NCI-H146 treated with DMSO at 0.1 percent for 48 hours (cell line): ENCODE measurements around the gene CRYBA4.
"Not testable (repeated sequence)": the region's sequence is repeated elsewhere in the genome, so short reads cannot be mapped to it uniquely, and the experiment has no call there.

Experiments used
- DNase-seq: peaks from one replicate; lab custom pipeline; 2025; ENCODE audit not compliant: unreplicated experiment; lab: John Stamatoyannopoulos, UW

The CRYBA4 gene

DNA sequence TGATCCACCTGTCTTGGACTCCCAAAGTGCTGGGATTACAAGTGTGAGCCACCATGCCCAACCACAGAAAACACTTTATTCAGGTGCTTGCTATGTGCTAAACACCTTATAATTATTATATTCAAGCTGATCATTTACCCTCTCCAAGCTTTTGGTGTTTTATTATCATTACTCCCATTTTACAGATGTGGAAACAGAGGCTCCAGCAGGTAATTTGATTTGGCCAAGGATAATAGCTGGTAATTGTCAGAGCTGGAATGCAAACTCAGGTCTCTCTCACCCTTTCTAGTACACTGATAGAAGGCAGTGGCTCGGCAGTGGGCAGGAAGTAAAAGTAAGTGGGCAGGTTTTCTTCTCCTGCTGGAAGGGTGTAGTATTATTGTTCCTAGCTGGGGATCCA, 28.0 kb upstream of the CRYBA4 start:
- DNase-seq: no peak

DNA sequence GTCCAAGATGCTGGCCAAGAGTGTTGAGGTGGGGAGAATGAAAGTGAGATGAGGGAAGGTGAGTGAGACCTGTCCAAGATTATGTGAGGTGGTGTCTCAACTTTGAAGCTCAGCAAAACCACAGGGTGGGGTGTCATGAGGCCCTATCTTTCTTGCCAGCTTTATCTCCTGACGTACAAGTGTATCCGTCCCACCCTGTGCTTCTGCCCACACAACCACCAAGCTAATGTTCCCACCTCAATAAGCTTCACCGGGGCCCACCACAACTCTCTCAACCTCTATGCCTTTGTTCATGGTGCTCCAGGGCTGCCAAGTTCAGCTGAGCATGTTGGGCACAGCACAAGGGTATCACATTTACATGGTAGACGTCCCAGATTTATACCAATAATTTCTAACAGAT, 24.7 kb upstream of the CRYBA4 start:
- no peak for DNase-seq

DNA sequence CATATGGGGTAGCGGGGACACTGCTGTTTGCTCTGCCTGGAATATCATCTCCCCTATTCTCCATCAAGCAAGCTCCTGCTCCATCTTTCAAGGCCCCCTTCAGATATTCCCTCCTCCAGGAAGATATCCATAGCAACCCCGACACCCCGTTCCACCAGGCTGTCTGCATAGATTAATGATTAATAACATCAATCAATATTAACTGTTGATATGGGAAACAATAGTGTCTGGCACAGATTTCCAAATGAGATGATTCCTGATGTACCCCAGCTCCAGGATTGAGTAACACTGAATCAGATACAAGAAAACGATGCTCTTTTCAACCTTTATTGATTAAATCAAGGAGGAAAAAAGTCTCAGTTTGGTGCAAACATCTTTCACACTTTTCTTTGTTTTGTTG, 24.3 kb upstream of the CRYBA4 start:
- DNase-seq: no peak

DNA sequence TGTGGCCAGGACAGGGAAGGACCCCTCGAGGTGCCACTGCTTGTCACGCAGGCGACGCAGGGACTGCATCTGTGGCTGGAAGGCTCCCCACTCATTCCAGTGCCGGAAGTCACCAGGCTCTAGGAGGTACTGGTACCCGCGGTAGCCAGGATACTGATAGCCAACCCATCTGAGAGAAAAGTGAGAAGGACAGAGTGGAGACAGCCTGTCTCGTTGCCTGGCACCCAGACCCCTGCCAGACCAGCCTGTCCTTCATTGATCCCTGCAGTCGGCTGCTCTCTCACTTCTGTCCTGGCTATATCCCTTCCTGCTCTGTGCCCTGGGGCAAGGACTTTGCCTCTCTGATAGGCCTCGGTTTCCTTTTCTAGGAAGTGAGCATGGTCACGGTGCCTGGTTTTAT, 22.3 kb upstream of the CRYBA4 start:
- no peak for DNase-seq

DNA sequence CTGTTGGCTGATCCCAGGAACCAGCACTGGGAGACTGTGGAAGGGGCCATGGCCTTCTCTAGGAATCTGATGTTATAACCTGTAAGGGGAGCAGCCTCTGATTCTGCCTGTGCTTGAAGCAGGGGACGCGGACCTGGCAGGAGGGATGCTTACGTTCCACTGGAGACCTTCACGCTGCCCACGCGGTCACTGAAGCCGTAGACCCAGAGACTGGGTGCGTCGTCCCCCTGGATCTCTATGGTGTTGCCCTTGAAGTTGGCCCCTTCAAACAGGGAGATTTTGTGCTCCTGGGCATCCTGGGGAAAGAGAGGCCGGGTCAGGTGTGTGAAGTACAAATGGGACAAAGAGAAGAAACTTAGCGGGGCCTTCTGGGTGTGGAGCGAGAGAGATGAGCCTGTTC, 20.0 kb upstream of the CRYBA4 start:
- DNase-seq: no peak

DNA sequence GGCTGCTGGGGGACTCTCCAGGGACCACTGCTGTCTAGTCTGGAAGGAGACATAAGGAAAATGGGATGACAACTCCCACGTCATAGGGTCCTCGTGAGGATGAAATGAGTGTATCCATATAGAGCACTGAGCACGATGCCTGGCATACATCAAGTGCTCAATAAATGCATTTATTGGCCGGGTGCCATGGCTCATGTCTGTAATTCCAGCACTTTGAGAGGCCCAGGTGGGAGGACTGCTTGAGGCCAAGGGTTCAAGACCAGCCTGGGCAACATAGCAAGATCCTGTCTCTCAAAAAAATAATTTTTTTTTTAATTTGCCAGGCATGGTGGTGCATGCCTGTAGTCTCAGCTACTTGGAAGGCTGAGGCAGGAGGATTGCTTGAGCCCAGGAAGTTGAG, 19.6 kb upstream of the CRYBA4 start:
- DNase-seq: no peak

DNA sequence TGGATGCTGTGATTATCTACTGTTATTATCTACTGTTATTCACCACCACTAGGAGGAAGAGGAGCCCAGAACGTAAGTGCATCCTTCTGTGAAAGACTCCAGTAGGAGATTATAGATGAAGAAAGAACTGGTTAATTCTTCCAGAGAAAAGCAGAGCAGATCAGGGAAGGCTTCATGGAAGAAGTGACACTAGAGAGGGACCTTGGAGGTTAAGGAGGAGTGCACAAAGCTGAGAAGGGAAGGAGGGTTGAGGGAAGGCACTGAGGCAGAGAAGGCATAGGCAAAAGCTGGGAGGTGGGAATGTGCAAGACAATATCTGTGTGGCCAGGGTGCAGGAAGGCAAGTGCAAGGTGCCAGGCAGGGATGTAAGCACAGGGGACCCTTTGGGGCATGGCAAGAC, 17.4 kb upstream of the CRYBA4 start:
- DNase-seq: no peak

DNA sequence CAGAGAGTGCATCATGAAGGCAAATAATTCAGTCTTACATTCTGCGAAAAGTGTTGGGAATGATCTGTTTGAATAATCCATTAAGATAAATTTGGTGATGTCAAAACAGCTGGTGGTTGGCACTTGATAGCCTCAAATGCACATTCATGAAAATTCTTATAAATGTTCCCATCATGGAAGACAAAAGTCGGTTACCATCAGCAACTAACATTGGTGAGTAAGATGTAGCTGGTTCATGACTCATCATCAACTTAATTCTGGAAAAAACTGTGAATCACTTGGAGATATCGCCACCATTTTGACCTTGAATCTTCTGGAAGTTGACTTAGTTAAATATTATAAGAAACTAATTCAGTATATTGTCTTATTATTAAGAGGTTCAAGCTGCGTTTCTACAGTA, 15.2 kb upstream of the CRYBA4 start:
- DNase-seq: no peak

DNA sequence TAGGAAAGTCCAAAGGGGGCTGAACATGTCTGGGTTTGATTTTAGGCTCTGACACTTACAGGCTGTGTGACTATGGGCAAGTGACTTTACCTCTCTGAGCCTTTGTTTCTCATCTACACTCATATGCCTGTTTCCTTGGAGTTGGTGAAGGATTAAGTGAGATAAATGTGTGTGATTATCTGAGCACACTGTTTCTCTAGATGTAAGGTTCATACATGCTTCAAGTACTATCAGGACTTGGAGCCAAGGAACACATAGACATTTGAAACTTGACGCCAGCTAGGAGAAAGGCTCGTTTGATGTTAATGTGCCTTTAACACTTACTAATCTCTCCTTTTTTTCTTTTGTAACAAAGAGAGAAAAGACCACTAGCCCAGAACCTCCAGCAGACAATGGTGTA, 13.6 kb upstream of the CRYBA4 start:
- no peak for DNase-seq

DNA sequence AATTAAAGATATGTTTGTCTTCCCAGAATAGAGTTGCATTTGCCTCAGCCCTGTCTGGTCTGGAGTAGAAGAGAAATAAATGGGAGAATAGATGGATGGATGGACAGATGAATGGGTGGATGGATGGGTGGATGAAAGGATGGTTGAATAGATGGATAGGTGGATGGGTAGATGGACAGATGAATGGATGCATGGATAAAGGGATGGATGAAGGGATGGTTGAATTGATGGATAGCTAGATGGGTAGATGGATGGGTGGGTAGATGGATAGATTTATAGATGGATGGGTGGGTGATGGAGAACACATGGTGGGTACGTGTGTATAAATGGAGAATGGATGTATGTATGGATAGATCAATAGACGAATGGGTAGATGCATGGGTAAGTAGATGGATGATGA, 12.5 kb upstream of the CRYBA4 start:
- no peak for DNase-seq

DNA sequence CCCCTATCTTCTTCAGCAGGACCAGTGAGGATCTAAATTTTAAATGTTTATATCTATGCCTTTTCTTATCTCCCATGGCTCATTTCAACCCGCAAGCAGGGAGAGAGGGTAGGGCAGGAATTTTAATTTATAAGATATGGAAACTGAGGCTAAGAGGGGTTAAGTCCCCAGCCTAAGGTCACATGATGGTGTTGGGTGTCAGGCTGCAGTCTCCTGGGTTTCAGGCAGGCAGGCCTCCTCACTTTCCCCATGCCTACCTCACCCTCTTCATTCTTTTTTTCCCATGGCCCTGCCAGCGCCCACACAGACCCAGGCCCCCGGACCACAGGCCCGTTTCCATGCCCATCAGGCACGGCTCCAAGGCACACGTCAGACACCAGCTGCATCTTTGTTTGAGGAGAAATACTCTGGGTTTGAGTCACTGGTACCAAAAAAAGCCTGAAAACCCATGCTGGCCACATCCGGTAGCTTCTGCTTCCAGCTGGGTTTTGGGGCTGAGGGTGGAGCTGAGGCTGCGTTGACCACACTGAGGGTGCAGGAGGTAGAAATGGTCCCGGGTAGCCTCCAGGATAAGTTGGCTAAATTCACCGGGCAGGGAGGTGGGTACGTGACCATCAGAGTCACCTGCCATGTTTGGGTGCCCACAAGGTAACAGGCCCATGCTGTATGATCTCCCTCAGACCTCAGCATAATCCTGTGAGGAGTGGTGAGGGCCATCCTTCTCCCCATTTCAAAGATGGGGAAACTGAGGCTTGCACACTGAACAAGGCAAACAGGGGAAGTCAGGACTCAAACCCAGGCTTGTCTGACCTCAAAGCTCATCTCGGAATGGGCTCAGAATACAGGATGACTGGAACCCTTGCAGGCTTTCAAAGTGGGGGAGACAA, 11.4 kb upstream of the CRYBA4 start:
- DNase-seq: no peak

DNA sequence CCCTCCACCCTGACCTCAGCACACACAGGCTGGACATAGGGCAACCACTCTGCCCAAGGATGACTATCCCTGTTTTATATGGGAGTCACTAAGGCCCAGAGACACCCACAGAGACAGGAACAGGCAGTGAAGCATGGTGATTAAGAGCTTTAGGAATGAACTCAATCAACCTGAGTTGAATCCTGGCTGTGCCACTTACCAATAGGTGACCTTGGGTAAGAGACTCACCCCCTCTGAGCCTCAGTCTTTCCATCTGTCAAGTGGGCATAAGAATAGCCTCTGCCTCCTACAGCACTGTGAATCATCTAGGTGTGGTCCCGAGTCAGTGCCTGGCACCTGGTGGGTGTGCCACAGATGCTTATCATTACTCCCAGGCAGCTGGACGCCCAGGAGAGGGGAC, 10.8 kb upstream of the CRYBA4 start:
- DNase-seq: no peak

DNA sequence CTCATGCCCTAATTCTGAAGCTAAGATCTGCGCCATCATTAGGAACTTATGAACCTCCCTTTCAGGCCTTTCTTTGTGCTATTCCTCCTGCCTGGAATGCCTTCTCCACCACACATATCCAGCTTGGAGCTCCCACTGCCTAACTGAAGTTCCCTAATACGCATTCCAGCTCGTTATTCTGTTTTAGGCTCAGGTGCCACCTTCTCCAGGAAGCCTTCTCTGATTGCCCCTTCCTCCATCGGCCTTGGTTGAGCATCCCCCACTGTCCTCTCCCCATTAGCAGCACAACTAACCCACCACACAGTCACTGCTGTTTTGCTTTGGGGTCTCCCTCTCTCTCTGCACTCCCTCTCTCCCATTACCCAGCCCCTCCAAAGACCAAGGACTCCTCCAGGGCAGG, 9.1 kb upstream of the CRYBA4 start:
- DNase-seq: no peak

DNA sequence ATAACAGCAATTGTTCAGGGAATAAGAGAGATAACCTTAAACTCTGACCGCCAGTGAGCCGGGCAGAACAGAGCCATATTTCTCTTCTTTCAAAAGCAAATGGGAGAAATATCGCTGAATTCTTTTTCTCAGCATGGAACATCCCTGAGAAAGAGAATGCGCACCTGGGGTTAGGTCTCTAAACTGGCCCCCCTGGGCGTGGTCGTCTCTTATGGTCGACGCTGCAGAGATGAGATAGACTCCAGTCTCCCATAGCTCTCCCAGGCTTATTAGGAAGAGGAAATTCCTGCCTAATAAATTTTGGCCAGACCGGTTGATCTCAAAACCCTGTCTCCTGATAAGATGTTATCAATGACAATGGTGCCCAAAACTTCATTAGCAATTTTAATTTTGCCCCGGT, 8.0 kb upstream of the CRYBA4 start:
- DNase-seq: not testable (repeated sequence)

DNA sequence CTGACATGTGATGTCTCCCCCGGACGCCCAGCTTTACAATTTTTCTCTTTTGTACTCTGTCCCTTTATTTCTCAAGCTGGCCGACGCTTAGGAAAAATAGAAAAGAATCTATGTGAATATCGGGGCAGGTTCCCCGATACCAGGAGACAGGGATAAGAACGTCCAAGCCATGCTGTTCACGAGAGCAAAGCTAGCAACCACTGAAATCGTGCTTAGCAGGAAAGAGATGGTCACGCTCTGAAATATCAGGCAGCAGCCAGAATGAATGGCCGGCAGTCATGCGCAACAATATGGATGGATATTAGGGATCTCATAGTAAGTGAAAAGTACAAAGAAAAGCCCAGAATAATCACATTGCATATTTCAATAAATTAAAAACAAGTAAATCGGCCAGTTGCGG, 7.4 kb upstream of the CRYBA4 start:
- DNase-seq: no peak

DNA sequence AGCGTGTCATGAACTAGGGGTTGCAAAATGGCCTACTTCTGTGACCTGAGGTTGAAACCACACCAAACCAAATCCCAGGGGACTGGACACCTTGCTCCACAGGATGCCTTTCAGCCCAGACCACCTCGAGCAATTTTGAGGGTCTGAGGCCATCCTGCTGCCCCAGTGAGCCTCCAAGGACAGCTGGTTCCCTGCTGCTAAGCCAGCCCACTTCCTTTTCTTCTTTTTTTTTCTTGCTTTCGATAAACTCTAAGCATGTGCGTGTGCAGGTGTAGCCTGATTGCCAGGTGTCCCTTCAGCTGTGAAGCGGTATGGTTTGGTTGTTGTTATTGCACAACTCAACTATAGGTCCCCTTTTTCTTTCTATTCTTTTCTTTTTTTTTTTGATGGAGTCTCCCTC, 6.6 kb upstream of the CRYBA4 start:
- peak; percentile 14 for DNase-seq

DNA sequence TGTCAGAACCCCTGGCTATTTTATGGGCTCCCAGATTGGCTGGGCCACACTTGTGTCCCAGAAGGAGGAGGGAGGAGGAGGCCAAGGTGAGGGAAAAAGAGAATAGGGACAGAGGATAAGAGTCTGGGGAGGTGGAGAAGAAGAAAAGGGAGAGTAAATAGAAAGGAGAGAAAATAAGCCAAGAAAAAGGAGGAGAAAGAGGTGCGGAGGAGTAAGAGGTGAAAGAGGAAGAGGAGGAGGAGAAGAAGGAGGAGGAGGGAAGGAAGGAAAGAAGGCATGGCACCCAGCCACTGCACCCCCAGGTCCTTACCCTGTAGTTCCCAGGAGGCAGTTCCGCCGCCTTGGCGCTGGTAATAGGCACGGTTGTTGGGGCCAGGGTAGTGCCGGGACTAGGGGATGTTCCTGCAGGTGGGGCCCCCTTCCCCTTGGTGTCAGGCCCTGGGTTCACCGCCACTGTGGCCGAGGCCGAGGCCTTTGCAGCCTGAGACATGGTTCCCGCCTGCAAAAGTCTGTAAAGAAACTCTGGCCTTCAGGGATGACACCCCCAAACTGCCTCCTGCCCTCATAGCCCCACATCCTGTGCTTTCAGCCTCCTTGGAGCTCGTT, 5.8 kb upstream of the CRYBA4 start:
- DNase-seq: no peak

DNA sequence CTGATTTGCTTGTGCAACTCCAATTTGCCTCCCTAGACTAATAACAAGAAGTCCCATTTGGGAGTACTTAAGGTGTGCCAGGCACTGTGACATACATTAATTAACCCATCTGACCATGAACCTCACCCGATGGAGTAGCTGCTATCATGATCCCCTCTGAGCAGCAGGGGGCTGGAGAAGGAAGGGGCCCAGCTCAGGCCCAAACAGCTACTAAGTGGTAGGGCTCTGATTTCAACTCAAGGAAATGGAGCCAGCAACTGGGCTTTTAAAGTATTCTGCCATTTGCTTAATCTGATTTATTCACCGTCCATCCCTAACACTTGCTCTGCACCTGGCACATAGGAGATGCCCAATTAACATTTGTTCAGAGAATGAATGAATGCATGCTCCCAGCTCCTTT, 5.1 kb upstream of the CRYBA4 start:
- no peak for DNase-seq

DNA sequence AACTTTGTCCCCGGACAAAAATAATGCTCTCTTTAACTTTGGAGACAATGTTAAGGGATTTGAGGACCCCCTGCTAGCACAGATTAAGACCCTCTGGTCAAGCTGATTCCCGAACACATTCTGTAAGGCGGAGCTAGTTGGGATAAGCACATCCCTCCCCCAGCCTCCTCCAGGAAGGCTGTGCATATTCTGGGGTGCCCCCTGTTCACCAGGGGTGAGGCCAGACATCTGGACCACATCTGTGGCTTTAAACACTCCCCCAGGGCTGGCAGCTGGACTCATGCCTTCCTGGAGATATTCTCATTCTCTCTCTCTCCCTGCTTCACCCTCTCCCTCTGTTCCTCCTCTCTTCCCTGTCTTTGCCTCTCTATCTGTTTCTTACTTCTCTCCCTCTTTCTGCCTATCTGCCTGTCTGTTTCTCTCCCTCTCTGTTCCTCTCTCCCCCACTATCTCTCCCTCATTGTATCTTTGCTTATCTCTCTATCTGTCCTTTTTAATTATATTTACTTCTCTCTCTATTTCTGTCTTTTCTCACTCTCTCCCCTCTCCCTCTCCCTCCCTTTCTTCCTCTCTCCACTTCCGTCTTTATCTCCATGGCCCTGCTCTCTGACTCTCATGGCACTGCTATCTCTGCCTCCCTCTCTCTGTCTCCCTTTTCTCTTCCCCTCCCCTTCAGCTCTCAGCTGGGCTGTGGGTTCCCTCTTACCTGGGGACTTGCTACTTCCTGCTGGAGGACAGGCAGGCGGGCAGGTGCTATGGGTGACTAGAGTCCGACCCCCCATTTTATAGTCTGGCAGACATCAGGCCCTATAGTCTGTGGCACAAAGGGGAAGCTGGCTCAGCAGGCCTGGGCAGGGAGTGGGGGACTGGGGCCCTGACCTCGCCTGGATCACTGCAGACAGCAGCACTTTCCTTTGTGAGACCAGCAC, 4.2 kb upstream of the CRYBA4 start, which contains the start of gene CRYBB1:
Gene CRYBB1 (minus strand): TSS at position 757 of the 929 bp plus-strand sequence. CDS start 1,708 bp downstream, outside the sequence.
- DNase-seq: no peak

DNA sequence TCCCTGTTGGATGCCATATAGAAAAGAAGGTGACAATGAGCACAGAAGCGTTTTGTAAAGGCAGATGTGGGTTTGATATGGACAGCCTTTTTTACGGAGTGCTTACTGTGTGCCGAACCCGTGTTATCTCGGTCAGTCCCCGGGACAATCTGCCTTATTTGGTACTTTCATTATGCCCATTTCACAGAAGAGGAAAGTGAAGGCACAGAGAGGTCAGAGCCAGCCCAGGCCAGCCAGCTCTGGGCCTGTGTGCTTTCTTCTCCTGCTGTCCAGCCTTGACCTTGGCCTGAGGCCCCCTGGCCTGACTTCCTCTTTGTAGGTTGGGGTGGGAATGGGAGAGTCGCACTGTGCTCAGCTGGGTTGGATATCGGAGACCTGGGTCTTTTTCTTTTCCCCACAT, 3.3 kb upstream of the CRYBA4 start:
- no peak for DNase-seq

DNA sequence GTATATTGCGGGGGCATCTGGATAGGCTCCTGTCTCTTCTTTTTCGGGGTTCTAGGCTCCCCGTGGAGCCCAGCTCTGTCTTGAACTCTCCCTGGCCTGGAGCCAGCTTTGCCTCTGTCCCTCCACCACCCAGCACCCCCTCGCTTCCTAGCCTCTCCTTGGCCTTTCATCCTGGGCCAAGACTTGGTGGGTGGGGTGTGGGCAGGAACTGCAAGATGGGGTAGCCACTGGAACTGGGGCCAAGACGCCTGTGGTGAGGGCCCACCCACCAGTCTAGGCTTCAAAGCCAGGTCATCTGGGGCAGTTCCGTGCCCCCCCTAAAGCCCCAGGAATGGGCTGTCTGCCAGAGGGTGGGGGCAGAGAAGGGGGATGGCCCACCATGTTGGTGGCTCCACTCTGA, 2.3 kb upstream of the CRYBA4 start:
- no peak for DNase-seq

DNA sequence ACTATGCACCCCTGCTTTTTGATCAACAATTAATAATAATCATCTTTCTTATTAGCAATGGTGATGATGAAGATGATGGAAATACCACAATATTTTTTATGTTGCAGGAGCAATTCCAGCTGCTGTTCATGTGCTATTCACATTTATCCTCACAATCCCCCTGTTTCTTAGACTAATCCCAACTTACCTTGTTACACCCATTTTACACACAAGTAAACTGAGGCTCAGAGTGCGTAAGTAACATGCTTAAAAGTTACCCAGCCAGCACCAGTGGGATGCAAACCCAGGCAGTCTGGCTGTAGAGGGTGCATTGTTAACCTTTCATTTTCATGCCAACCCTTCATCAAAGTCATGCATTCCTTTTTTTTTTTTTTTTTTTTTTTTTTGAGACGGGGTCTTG, 1.6 kb upstream of the CRYBA4 start:
- no peak for DNase-seq
